ENCODE measurements around the gene NCOA6.
A peak's percentile ranks its signal among the peaks of the same experiment; 100 is the strongest.
"Not testable (repeated sequence)": the region's sequence is repeated elsewhere in the genome, so short reads cannot be mapped to it uniquely, and the experiment has no call there.

The NCOA6 gene

GRCh38 chr20:34831936-34832335 is 6.5 kb upstream of the NCOA6 start:
- no peak overlapping the region for H3K4me3 ChIP-seq (ENCODE audit: low read depth, low read length)

- H3K4me3 ChIP-seq (ENCODE audit: low read depth, low read length) = no peak overlapping the region
Observed at GRCh38 chr20:34829191-34829590, 3.7 kb upstream of the NCOA6 start.

GRCh38 chr20:34824806-34825529 is 483 bp downstream of the NCOA6 start:
- H3K4me3 ChIP-seq (ENCODE audit: low read depth, low read length) = peak overlapping the region; percentile 65

- H3K4me3 ChIP-seq (ENCODE audit: low read depth, low read length) = peak overlapping the region; percentile 65
Observed at GRCh38 chr20:34824452-34824805, 1.0 kb downstream of the NCOA6 start.

DNA sequence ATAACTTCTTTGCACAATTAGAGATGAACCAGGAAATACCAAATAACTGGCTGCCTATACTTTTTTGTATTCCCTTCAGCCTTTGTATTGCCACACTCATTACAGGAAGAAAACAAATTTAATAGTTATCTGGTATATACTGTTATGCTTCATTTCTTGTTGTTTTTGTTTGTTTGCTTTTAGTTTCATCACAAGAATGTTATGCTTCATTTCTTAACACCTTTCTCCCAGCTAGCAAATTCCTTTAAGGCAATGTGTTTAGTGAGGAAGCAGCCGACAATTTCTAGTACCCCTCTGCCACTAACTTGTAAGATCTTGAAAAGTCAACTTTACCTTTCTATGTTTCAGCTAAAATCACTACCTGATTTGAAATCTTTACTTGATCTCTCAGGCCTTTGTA is 1.4 kb downstream of the NCOA6 start:
- H3K4me3 ChIP-seq (ENCODE audit: low read depth, low read length) = peak overlapping the region; percentile 65

- no peak overlapping the region for H3K4me3 ChIP-seq (ENCODE audit: low read depth, low read length)
Observed at GRCh38 chr20:34820805-34821578, 4.5 kb downstream of the NCOA6 start.

- no peak overlapping the region for H3K4me3 ChIP-seq (ENCODE audit: low read depth, low read length)
Observed at GRCh38 chr20:34817801-34818200, 7.7 kb downstream of the NCOA6 start.

GRCh38 chr20:34817072-34817471 is 8.4 kb downstream of the NCOA6 start:
- no peak overlapping the region for H3K4me3 ChIP-seq (ENCODE audit: low read depth, low read length)

DNA sequence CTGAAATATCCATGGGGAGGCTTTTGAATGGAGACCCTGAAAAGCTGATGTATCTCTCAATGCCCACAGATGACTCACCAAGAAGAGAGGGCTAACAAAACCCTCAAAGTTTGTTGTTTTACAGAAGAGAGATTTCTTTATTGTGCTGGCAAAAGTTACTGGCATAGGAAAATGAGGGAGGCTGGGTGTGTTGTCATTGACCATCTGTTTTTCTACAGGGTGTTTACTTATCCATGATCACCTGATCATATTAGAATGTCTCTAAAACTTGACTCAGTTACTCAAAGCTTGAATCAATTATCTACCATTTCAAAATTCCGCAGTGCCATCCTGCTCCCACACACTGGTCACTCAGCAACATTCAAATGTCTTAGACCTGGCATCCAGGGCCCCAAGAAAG is 9.8 kb downstream of the NCOA6 start:
- H3K4me3 ChIP-seq (ENCODE audit: low read depth, low read length) = no peak overlapping the region

- no peak overlapping the region for H3K4me3 ChIP-seq (ENCODE audit: low read depth, low read length)
Observed at GRCh38 chr20:34808583-34808982, 16.9 kb downstream of the NCOA6 start.

DNA sequence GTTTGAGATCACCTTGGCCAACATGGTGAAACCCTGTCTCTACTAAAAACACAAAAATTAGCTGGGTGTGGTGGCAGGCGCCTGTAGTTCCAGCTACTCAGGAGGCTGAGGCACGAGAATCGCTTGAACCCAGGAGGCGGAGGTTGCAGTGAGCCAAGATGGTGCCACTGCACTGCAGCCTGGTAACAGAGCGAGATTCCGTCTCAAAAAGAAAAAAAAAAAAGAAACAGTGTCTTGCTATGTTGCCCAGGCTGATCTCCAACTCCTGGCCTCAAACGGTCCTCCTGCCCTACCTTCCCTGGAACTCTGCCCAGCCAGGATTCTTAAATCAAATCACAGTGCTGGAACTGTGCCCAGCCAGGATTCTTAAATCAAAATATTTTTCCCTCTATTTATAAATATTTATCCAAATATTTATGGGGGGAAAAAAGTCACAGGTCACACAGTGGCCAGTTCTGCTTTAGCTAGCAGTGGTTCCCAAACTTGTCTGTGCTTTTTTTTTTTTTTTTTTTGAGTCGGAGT is 17.4 kb downstream of the NCOA6 start:
- not testable (repeated sequence) for H3K4me3 ChIP-seq (ENCODE audit: low read depth, low read length)

DNA sequence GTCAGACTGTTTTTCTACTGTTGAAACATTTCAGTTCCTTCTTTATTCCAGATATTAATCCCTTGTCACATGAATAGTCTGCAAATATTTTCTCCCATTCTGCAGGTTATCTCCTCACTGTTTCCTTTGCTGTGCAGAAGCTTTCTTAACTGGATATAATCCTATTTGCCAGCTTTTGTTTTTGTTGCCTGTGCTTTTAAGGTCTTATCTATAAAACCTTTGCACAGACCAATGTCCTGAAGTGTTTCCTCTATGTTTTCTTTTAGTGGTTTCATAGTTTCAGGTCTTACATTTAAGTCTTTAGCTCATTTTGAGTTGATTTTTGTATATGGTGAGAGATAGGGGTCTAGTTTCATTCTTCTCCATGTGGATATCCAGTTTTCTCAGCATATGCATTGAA is 19.2 kb downstream of the NCOA6 start:
- no peak overlapping the region for H3K4me3 ChIP-seq (ENCODE audit: low read depth, low read length)

DNA sequence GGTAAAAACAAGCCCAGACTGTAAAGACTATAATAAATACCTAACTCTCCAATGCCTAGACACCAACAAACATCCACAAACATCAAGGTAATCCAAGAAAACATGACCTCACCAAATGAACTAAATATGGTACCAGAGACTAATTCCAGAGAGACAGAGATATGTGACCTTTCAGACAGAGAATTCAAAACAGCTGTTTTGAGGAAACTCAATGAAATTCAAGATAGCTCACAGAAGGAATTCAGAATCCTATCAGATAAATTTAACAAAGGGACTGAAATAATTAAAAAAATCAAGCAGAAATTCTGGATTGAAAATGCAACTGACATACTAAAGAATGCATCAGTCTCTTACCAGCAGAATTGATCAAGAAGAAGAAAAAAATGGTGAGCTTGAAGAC is 26.6 kb downstream of the NCOA6 start:
- H3K4me3 ChIP-seq (ENCODE audit: low read depth, low read length) = no peak overlapping the region

- no peak overlapping the region for H3K4me3 ChIP-seq (ENCODE audit: low read depth, low read length)
Observed at GRCh38 chr20:34798328-34798727, 27.1 kb downstream of the NCOA6 start.

DNA sequence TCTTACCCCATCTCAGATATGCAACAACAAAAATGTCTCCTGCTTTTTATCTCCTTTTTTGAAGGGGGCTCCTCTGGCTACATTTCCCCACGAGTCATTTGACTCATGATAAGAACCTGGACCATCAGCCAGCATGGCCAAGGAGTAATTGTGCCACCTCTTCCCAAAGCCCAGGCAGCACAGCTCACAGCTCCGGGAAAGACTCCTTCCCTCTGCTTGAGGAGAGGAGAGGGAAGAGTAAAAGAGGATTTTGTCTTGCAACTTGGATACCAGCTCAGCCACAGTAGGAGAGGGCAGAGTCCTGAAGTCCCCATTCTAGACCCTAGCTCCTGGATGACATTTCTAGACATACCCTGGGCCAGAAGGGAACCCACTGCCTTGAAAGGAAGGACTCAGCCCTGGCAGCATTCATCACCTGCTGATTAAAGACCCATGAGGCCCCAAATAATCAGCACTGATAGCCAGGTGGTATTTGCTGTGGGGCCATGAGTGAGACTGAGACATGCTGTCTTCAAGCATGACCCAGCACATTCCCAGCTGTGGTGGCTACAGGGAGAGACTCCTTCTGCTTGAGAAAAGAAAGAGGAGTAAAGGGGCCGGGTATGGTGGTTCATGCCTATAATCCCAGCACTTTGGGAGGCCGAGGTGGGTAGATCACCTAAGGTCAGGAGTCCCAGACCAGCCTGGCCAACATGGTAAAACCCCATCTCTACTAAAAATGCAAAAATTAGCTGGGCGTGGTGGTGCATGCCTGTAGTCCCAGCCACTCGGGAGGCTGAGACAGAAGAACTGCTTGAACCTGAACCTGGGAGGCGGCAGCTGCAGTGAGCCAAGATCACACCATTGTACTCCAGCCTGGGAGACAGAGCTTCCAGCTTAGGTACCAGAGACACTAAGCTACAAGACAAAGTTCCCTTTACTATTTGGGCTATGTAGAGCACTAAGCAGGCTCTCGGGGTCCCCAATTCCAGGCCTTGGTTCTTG is 28.1 kb downstream of the NCOA6 start:
- H3K4me3 ChIP-seq (ENCODE audit: low read depth, low read length) = no peak overlapping the region

- H3K4me3 ChIP-seq (ENCODE audit: low read depth, low read length) = no peak overlapping the region
Observed at GRCh38 chr20:34794006-34794585, 31.4 kb downstream of the NCOA6 start.

- no peak overlapping the region for H3K4me3 ChIP-seq (ENCODE audit: low read depth, low read length)
Observed at GRCh38 chr20:34792687-34793363, 32.6 kb downstream of the NCOA6 start.

DNA sequence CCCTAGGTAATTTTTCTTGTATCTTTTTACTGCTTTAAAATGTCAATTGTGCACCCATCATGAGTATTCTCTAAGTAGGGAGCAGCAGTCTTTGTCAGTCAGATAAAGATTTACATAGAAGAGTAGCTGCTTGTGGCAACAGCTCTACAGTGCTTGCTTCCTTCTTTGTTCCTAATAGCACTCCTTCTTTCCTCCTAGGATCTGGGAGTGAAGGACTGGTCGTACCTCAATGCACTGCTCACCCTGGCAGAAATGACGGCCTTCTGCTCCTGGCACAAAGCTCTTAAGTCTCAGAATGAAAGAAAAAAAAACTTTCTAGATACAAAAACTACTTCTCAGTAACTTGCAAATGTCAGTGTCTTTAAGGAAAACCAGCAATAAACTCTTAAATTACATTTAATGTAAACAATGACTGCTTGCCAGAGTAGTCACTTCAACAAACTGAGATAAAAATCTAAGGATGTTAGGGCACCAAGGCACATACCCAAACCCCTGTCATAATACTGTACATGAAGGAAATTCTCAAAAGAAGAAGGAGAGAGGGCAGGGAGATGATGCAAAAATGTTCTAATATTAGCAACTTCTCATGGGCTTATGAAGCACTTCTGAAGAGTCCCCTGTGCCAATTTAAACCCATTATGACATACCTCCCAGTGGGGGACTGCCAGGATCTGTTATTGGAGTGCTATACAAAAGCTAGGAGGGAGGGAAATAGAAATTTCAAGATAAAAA is 34.0 kb downstream of the NCOA6 start:
- H3K4me3 ChIP-seq (ENCODE audit: low read depth, low read length) = no peak overlapping the region

GRCh38 chr20:34781220-34781619 is 44.2 kb downstream of the NCOA6 start:
- no peak overlapping the region for H3K4me3 ChIP-seq (ENCODE audit: low read depth, low read length)

GRCh38 chr20:34780291-34780690 is 45.2 kb downstream of the NCOA6 start:
- not testable (repeated sequence) for H3K4me3 ChIP-seq (ENCODE audit: low read depth, low read length)
